Hematopoietic multipotent progenitor cell treated with erythropoietin and hydrocortisone succinate and interleukin-3 and kit ligand, for 8 days (in vitro differentiated cells): ENCODE data around the gene HDAC5.
A peak's percentile ranks its signal among the peaks of the same experiment; 100 is the strongest.
"Not testable (repeated sequence)": the region's sequence is repeated elsewhere in the genome, so short reads cannot be mapped to it uniquely, and the experiment has no call there.

Source experiments
- DNase-seq: peaks from one replicate; pipeline ENCODE4 v3.0.0-alpha.2; 2015

The HDAC5 gene

DNA sequence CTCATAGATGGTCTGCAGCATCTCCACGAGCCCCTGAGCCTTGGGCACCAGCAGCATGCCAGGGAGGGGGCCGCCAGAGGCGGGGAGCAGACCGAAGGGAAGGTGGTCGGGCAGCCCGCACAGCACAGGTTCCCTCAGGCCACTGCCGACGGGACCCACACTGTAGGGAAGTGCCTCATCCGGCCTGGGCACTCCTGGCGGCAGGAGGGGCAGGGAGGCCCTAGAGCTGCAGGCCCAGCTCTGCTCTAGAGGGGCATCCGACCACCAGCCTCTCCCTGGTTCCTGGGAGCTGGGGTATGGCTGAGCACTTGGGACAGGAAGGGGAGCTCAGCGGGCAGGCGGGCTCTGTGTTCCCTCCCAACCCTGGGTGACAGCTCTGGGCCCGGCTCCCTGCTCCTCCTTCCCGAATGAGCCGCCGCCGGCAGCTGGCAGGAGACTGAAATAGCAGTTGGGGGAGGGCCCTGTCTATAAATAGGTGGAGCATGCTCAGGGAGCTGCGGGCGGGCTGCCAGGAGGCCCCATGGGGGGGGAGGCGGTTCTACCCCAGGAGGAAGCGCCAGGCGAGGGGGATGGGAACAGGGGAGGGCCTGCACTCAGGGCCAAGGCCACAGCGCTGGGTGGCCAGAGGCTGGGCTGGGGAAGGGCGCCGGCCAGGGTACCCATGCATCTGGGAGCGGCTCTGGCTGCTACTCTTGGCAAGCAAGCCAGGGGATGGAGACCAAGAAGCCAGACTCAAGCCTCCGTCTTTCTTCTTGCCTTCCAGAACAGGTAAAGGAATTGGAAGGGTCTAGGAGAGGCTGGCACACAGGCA lies 12.4 kb downstream of the HDAC5 start:
- peak; percentile 82 for DNase-seq

DNA sequence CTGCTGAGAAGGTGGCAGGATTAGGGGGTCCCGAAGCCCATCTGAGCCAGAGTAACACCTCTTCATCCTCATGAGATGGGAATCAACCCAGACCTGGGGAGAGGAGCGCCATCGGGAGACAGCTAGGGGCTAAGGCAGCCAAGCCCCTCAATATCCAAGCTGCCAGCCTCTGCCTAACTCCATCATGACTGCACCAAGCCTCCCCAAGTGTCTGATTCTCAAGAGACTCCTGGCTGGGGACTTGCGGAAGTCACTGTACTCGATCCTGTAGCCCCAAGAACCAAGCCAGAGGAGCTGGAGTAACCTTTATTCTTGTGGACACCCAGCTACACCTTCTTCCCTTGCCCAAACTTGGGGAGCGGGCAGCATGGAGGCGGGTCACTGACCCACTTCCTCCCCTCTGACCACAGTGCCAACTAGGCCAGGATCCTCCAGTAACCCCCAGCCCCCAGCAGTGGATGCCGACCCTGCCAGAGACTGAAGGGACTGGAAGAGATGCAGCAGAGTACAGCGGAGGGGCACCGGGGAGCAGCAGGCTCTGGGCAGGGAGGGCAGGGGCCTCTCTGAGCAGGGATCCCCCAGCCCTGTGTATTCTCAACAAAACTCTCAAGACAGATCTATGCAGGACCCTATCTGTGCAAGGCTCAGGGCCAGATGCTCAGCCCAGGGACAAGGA lies 13.3 kb downstream of the HDAC5 start:
- no peak for DNase-seq

DNA sequence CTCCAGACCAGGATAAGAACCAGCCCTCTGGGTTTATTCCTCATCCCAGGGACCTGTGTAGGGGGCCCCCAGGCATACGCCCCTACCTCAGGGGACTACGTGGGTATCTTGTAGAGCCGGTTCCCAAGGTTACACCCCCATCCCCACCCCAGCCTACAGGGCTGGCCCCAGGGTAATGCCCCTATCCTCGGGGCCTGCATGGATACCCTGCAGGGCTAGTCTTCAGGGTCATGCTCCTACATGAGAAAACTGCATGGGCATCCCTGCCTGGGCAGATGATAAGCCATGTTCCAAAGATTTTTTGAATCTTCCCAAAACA lies 14.2 kb downstream of the HDAC5 start:
- DNase-seq = no peak

DNA sequence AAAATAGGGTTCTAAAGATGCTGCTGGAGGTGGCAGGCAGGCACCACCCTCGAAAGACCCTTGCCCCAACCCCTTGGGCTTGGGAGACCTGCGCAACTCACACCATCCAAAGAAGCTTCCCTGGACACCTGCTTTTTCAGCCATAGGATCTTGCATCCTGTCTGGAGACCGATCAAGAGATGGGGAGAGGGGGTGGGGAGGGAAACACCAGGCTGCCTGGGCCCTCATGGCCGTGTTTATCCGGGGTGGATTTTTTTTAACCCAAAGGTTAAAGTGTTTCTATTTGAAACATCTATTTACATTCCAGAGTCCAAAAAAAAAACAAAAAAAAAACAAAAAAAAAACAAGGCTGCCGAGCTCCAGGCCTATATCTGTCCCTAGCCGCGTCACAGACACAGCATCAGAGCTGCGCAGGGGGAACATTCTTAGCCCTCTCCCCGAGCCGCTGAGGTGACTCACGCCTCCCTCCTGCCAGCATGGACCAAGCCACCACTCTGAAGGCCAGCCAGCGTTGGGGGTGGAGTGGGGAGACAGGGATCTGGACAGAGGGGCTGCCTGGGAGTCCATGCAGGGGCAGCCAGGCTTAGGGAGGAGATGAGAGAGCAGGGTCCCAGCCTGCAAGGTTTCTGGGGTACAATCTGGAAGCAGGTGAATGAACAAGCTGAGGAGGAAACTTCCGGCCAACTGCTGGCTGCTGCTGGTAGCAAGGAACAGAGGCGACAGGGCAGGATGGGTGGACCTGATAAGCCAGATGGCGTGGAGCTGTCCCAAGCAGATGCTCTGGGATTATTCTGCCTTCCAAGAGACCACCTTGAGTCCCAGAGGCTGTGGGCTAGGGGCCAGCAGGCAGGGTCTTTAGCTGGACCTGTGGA lies 14.8 kb downstream of the HDAC5 start:
- DNase-seq = no peak

DNA sequence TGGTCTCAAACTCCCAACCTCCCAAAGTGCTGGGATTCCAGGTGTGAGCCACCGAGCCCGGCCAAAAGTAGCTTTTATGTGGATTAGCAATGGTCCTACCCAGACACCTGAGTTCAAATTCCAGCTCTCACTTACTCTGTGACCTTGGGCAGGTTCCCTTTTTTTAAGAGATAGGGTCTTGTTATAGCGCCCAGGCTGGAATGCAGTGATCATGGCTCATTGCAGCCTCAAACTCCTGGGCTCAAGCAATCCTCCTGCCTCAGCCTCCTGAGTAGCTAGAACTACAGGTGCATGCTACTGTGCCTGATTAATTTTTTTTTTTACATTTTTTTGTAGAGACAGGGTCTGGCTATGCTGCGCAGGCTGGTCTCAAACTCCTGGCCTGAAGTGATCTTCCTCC lies 16.6 kb downstream of the HDAC5 start:
- no peak for DNase-seq

DNA sequence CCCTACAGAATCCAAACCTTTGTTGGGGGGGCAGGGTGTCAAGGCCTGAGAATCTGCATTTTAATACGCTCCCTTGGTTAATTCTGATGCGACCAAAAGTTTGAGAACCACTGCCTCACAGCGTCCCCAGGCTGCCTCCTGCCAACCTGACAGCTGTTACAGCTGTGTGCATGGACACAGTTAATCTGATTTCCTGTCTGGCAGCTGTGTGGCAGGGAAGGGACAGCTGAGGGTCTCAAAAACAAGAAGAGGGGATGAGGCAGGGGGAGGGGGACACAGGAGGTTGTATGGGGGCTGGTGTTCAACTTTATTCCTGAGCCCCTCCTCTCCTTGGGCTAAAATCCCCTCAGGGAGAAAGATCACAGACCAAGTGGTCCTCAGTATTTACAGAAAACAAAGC lies 17.5 kb downstream of the HDAC5 start:
- no peak for DNase-seq

DNA sequence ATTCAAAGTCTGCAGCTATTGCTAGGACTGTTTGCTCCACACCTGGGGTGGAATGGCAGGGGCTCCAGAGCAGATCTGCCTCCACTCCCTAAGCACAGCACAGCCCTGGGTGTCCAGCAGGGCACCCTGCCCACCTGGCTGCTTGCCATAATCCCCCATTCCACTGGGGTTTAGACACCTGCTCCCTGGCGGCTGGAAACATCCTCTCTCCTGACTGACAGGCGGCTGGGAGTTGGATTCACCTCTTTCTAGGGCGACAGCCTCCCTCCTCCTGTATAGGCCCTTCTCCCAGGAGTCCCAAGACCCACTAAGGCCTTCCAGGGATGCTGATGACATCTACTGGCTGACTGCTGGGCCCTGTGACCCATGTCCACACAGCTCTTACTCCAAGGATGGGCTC lies 18.0 kb downstream of the HDAC5 start:
- no peak for DNase-seq

DNA sequence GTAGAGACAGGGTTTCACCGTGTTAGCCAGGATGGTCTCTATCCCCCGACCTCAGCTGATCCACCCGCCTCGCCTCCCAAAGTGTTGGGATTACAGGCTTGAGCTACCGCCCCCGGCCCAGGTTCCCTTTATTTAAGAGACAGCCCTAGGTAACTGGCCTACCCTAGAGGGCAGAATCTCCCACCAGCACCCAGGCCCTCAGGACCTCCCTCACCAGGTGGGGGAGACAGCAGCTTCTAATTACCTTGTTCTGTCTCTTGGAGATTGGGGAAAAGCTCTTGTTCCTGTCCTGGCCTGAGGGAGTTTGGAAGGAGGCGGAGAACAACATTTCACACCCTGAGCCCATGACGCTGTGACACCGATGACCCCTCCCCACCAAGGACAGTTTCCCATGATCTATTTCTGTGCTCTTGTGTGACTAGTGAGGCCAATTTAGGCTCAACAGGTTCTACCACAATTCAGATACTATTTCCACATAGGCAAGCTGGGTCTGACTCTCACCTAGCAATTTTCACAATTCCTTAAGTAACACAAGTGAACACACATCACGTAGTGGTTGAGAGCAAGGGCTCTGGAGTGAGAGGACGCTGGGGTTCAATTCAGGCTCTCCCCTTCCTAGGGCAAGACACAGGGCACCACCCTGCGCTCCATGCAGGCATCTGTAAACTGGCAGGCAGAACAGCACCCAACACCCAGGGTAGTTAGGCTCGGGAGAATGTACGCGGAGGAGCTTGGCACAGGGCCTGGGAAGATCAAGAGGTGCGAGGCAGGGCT lies 20.4 kb downstream of the HDAC5 start:
- DNase-seq = no peak

DNA sequence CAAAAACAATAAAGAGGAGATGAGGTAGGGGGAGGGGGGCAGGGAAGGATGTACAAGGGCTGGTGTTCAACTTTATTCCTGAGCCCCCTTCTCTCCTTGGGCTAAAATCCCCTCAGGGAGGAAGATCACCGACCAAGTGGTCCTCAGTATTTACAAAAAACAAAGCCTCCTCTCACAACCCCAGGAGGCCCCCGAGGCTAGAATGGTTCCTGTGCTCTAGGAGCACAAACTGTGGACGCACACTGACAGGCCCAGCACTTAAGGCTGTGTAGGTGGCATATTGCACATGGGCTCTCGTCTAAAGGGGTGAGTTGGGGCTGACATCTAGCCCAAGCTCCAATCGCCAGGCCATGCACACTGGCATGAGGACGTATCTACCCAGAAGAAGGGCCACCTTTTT lies 21.6 kb downstream of the HDAC5 start:
- DNase-seq = not testable (repeated sequence)

DNA sequence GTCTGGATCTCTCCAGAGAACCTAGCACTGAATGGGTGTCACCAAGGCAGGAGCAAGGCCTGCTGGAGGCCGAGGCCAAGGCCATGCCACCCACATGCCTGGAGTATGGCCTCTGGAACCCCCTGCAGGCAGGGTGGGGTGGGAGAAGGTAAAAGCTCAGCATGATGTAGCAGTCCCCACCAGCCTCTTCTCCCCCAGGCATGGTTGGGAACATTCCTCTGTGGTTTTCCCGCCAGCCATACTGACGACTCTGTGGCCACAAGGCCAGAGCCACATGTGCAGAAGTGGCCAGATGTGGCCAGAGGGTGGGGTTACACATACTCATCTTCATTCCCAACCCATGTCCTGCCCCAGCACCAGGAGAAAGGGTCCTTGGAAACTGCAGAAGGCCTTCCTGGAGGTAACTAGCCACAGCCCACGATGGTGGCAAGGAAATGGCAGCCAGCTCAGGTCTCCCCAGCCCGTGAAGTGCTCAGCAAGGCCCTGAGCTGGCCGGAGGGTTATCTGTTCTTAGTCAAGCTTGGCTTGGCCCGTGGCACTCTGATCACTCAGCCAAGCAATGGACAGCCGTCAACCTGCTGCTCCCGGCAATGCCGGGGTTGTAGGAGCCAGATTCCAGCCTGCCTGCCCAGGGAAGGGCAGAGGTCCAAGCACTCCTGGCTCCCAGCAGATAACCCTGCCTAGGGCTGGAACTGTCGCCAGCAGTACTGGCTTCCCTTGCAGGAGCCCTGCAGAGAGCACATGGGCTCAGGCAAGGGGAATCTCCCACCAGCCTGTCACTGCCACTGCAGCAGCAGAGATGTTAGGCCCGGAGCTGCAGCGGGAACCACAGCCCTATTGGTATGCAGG lies 26.1 kb downstream of the HDAC5 start:
- DNase-seq = no peak

DNA sequence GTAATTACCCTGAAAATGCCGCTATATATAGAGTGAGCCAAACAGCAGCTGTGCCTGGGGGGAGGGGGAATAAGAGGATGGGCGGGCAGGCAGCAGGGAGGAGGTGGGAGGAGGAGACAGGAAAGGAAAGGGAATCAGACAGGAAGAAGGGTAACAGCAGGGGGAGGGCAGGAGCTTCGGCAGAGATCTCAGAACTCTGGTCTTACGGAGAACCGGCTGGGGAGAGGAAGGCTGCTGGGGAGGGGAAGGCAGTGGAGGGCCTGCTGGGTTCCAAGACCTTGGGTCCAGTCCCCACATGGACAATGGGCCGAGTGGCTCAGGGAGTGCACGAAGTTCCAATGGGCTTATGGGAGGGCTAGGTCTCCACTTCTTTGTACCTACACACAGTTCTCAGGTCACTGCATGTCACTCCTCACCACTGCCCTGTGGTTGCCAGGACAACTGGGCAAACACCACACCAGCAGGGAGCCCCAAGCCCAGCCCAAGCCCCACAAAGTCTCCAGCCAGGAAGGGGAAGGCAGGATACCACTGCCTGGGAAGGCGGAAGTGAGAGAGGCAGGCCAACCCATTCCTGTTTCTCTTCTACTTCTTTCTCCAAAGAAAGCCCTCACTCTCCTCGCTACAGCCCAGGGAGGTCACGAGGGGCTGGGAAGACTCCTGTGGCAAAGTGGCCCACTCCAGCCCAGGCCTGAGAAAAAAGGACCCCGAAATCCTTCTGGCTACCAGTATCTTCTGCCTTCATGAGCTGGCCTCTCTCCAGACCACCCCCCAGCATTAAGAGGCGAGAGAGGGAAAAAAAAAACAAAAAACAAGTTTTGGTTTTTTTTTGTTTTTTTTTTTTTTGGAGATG lies 27.6 kb downstream of the HDAC5 start:
- DNase-seq = peak; percentile 70

DNA sequence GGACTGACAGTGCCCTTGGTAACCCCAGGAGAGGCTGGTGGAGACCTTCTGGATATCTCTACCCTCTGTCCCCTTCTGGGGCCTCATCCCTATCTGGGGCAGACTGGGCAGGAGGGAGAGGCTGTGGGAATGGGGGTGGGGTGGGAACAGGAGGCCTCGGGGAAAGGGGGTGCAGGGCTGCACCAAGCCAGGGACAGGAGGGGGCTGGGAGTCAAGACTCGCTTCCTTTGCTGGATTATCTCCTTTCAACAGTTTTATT lies 28.1 kb downstream of the HDAC5 start:
- DNase-seq = no peak

DNA sequence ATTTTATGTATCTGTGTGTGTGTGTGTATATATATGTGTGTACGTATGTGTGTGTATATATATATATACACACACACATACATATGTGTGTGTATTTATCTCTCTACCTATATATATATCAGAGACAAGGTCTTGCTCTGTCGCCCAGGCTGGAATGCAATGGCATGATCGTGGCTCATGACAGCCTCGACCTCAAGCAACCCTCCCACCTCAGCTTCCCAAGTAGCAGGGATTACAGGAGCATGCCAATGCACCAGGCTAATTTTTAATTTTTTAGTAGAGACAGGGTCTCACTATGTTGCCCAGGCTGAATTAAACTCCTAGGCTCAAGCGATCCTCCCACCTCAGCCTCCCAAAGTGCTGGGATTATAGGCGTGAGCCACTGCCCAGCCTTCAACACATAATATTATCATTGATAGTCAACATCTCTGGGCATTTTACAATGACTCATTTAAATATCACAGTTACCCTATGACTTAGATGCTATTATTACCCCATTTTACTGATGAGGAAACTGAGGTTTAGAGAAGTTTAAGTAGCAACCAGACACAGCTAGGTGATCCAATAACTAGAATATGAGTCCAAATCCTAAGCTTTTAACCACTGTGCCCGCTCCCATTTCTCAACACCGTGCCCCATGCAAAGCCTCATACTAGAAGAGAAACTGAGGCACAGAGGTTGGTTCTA lies 28.6 kb downstream of the HDAC5 start:
- no peak for DNase-seq

DNA sequence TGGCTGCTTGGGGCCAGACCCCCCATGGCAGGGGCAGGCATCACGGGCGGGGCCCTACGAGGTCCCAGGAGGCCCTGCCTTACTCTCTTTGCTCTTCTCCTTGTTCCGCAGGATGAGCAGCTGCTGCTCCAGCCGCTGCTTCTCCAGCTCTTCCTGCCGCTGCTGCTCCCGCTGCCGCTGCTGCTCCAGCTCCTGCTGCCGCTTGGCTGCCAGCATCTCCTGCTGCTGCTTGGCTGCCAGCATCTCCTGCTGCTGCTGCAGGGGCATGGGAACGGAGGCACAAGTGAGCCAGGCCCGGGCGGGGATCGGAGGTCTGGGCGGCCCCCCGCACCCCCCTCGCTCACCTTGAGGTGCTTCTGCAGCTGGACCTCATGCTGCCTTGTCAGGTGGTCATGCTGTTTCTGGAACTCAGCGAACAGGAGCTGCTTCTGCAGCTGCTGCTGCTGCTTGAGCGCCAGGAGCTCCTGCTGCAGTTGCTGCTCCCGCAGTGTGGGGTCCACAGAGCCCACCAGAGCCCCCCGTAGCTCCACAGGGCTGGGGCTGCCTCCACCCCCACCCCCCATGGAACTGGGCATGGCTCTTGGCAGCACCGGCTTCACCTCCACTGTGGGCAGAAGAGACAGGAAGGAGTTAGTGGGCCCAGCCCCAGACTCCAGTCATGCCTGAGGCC lies 30.1 kb downstream of the HDAC5 start:
- no peak for DNase-seq

DNA sequence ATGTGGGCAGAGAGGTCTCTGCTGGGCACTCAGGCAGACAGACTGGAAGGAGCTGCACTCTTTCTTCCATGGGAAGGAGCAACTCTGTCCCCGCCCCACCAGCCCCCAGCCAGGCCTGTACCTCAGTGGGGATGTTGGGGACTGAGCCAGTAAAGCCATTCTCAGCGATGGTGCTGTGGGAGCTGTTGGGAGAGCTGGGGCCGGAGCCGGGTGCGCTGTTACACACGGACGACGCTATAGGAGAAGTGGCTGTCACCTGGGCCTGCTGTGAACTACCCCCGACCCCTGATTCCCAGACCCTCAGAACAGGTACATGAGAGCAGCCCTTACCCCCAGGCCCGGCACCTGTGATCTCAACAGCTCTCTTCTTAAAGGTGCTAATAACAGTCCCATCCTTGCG lies 31.4 kb downstream of the HDAC5 start:
- DNase-seq = no peak

DNA sequence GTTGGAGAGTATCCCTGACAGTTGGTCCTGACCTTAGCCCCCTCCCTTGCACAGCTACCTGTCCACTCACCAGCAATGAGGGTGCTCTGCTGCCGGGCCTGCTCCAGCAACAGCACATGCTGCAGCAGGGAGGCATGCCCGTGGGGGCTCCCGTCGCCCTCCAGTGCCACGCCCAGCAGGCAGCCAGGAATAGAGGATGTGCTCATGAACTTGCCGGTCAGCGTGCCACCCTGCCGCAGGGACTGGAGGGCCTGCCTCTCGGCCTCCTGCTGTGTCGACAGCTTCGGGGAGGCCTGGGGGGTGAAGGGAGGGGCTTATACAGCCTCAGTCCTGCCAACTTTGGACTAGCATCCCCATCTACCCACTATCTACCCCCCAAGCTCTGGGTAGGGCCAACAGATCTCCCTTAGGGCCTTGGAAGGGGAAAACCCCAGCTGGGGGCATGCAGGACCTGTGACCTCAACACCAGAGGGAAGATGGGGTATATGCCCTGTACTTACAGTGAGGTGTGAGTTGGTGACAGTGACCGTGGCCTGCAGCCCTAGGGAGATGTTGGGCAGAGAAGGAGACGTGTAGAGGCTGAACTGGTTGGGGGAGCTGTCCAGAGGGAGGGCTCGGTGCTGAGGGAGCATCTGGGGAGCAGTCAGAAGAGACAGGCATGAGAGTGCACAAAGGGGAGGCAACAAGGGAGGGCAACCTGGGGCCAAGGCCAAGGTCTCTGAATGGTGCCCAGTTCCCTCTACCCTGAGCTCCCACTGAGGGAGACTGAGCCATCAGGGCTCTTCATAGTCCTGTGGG lies 32.0 kb downstream of the HDAC5 start:
- DNase-seq = no peak

DNA sequence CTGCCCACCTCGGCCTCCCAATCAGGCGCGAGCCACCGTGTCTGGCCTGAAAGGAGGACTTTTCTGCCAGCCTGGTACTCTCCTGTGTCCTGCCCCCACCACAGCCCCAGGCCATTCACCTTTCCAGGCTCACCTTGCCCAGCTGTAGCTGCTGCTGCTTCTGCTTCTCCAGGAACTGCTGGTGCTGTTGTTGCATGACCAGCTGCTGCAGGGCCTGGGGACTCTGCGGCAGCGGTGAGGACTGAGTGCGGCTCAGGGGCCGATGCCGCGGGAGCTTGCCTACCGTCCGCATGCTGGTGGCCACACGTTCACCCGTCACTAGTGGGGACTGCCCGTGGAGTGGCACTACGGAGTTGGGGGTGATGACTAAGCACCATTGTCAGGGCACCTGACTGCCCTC lies 35.2 kb downstream of the HDAC5 start:
- DNase-seq = no peak

DNA sequence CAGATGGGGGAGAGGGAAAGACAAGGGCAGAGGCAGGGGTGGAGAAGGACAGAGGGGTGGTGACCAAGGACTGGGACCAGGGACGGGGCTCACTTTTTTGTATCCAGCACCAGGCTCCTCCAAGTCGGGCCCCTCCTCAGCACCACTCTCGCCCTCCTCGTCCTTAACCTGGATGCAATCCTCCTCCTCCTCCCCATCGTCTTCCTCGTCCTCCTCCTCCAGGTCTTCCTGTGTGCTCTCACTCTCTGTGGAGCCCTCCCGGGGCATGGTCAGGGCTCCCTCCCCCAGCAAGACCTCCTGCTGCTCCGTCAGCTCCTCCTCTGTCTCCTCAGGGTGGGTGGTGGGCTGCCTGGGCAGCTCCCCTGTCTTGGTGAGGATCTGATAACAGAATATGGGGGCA lies 36.1 kb downstream of the HDAC5 start:
- no peak for DNase-seq
